OCI-M2 (cell line): Measurements from ENCODE around the gene UBR3.

ENCODE experiments used
- DNase-seq: peaks from one replicate; lab custom pipeline; 2025; ENCODE audit not compliant: unreplicated experiment; lab: John Stamatoyannopoulos, UW

UBR3 gene

DNA sequence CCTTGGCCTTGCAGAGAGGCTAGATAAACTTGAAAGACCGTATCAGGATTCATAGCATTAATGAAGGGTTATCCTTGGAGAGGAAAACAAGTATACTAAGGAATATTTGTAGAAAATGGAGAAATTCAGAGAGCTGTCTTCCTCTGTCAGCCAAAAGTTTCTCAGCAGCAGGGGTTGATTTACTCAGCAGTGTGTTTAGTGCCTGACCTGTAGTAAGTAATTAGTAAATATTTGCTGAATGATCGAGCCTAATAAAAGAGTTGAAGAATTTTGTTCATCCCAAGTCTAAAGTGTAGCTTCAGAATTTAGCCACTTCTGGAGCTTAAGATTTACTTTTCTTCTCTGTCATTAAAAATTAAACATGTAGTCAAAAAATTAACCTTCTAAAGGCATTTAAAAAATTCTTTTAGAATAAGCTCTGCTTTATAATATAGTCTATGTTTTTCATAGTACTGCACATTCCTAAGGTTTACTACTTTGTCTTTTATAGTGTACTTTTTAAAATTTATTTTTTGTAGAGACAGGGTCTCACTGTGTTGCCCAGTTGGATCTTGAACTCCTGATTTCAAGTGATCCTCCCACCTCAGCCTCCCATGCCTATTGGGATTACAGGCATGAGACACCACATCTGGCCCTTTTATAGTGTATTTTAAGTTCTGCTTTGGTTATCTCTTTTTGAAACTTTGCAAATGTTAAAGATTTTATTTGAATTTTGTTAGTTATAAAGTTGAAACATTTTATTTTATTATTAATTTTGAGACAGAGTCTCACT is 212.3 kb downstream of the UBR3 start:
- no peak for DNase-seq

DNA sequence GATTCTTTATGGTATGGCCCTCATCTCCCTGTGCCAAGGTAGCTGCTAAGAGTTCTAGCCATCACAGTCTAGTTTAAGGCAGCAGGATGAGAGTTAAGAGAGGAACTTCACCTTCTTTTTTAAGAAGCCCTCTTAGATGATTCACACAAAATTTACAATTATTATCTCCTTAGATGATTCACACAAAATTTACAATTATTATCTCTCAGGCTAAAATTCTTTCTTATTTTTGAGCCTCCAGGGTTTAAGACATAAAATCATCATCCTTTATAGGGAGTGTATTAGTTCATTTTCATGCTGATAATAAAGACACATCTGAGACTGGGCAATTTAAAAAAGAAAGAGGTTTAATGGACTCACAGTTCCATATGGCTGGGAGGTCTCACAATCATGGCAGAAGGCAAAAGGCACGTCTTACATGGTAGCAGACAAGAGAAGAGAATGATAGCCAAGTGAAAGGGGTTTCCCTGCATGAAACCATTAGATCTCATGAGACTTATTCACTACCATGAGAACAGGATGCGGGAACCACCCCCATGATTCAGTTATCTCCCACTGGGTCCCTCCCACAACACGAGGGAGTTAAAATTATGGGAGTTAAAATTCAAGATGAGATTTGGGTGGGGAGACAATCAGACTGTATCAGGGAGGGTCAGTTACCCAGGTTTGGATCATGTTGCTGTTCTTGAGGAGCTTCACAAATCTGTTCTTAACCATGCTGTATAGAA is 217.7 kb downstream of the UBR3 start:
- no peak for DNase-seq

DNA sequence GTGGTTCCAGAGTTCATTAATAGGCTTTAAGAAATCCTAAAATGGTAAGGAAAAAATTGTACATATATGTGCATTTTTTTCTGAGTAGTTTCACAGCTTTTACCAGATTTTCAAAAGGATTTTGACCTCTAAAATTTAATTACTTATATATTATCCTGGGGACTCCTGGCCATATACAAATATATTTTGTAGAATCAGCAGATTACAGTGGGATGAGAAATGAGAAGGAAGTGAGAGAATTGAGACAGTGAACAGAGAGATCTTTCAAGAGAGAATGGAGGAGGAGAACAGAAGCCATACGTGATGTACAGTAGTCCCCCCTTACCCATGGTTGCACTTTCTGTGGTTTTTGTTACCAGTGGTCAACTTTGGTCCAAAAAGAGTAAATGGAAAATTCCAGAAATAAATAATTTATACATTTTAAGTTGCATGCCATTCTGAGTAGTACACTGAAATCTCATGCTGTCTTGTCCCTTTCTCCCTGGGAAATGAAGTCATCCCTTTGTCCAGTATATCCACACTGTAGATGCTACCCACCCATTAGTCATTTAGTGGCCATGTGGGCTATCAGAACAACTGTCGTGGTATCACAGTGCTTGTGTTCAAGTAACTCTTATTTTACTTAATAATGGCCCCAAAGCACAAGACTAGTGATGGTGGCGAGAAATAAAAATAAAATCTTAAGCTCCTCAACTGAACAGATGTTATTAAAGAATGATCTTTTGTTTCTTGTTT is 220.2 kb downstream of the UBR3 start:
- no peak for DNase-seq

DNA sequence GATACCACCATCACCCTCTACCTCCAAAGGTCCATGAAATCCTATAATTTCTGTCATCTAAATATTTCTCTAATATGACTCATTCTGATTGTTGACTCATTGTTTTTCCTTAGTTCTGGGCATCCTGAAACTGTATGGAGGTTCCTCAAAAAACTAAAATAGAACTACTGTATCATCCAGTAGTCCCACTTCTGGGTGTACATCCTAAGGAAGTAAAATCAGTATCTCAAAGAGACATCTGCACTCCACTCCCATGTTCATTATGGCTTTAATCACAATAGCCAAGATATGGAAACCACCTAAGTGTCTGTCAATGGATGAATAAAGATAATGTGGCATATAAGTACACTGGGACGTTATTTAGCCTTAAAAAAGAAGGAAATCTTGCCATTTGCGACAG is 224.9 kb downstream of the UBR3 start:
- peak; percentile 55 for DNase-seq

DNA sequence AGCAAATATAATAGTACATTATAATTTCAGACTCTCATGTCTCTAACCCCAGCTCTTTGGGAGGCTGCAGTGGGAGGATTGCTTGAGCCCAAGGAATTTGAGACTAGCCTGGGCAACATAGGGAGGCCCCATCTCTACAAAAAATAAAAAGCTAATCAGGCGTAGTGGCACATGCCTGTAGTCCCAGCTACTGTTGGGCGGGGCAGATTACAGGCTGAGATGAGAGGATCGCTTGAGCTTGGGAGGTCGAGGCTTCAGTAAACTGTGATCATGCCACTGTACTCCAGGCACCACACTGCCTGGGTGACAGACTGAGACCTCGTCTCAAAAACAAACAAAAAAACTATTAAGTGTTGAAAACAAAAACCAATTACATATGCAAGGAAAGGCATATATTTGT is 227.7 kb downstream of the UBR3 start:
- no peak for DNase-seq

DNA sequence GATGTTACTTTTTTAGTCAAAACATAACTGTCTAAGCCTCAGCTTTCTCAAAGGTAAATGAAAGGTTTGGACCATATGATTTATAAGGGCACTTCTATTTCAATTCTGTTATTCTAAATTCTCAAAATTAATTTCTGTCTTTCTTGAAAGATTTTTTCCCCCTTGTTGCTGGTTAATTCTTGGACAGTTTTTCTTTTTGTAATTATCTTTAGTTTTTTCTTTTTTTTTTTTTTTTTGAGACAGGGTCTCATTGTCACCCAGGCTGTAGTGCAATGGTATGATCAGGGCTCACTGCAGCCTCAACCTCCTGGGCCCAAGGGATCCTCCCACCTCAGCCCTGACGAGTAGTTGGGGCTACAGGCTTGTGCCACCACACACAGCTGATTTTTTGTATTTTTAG is 229.6 kb downstream of the UBR3 start:
- DNase-seq, result no peak

DNA sequence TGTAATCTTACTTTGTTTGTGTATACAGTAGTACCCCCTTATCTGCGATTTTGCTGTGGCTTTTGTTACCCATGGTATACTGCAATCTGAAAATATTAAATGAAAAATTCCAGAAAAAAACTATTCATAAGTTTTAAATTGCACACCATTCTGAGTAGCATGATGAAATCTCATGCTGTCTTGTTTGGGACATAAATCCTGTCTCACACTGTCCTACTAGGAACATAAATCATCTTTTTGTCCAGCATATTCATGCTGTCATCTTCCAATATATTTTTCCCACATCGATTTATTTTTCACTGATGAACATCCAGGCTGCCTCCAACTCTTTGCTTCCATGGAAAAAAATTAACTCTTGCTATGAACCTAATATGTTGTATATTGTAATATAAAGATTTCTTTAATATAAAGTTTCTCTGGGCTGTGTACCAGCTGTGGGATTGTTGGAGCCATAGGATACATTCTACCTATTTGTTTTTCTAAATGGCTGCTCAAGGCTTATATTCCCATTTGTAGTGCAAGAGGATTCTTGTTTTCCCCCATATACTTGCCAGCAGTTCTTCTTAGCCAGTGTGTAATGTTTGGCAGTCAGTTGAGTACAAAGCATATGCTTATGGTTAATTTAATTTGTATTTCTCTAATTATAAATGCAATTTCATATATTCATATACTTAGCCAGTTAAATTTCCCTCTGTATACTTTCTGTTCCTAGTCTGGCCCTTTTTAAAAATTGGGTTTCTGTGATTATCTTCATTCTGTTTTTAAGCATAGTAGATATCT is 236.4 kb downstream of the UBR3 start:
- no peak for DNase-seq

DNA sequence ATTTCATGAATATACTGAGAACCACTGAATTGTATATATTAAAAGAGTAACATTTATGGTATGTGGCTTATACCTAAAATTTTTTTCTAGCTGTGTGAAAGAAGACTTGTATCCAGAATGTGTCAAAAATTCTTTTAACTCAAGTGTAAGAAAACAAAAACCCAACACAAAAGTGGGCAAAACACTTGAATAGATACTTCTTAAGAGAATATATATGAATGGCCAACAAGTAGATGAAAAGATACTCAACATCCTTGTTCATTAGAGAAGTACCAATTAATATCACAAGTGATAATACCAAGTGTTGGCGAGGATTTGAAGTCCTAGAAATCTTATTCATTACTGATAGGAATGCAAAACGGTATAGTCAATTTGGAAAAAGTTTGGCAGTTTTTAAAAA is 243.5 kb downstream of the UBR3 start:
- no peak for DNase-seq

DNA sequence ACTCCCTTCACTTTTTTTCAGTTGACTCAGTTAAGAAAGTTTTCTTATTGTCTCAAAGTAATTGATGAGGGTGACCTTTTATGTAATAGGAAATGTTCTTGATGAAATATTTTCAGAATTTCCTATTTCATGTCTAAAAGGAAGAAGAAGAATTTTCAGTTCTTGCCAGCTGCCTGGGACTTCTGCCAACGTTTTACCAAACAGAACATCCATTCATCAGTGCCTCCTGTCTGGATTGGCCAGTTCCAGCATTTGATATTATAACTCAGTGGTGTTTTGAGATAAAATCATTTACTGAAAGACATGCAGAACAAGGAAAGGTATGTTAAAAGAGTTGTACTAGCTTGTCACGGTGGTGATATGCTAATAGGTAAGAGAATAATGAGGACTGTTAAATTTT is 246.0 kb downstream of the UBR3 start:
- DNase-seq, result no peak

DNA sequence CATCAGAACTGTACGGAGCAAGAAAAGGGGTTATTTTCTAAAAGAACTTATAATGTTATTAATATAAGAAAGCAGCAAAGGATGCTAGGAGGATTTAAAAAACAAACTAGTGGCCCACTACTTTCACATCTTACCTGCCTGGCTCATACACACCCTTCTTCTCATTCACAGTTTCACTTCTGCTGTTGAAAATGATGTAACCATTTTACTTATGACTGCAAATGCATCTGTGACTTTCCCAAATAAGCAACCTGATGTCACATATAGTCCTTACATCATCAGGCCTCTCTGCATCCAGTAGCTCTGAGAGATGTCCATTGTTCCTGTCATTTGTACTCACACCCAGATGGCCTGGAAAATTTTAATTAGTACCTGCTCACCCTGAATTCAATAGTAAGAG is 248.9 kb downstream of the UBR3 start:
- no peak for DNase-seq

DNA sequence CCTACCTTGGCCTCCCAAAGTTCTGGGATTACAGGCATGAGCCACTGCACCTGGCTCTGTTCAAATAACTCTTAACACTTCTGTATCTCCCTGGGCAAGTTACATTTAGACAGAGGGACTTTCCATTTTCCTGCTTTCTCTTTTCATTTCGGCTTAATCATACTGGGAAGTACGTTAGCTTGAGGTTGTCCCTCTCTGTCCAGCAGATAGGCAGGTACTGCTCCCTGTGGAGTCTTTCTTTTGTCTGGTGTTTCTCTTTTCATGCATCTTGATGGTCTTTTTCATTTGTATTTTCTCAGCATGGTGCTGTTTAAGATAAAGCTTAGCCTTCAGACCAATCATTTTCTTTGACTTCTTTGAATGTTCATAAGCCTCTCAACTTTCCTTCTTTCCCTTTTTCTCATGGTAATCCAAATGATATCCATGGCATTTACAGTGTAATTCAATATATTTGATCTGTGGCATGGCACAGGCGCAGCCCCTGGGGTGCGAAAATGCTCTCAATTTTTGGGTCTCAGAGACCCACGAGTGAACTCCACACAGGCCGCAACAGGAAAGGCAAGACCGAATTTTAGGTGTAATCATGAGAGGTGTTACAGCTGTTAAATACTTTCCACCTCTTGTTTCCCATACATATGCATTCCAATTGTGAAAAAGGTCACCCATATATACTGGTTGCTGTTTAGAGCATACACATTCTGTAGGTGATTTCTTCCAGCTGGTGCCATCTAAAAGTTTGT is 250.7 kb downstream of the UBR3 start:
- DNase-seq, result no peak

DNA sequence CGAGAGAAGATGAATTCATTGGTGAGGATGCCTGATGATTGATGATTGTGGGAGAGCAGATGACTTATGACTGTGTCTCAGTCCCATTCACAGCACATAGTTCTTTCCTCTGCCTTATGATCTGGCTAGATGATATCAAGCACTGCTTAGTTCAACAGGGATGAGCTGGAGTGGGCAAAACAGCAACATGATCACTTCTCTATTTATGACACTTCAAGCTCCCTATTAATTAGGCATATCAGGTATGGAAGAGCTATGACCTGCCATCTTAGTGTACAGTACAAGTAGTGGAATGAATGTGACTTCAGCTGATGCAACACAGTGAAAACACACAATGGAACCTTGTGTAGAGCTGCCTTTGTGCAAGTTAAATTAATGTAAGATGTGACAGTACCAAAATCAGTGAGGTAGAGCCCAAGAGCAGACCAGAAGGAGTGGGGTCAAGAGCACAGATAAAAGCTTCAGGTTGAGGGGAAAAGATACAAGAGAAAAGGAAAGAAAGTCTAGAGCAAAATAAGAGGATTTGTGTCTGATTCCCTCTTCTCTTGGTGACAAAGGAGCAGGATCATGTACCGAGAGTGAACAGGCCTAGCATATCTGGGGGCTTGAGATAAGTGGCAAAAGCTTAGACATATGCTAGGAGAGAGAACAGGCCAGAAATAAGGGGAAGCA is 257.7 kb downstream of the UBR3 start:
- DNase-seq, result peak; percentile 49

DNA sequence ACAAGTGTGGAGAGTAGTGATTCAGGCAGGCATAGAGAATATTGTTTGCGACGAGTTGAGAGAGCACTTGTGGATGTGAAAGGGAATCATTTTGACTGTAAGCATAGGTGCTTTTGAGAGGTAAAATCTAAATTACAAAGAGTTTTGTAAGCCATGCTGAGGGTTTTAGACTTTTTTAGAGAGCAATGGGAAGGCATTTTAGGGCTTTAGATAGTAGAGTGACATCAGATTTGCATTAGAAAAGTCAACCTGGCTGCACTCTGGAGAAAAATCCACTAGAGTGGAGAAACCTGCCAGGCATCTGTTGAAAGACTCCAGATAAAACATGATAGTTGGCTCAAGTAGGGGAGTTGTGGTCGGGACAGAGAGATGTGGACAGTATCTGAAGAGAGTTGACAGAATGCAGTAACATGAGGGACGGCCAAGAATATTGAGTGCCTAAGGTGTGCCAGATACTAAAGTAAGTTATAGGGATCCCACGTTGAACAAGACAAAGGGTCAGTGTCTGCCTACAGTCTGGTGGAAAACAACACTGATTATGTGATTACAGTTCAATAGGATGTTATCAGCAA is 258.9 kb downstream of the UBR3 start:
- no peak for DNase-seq

DNA sequence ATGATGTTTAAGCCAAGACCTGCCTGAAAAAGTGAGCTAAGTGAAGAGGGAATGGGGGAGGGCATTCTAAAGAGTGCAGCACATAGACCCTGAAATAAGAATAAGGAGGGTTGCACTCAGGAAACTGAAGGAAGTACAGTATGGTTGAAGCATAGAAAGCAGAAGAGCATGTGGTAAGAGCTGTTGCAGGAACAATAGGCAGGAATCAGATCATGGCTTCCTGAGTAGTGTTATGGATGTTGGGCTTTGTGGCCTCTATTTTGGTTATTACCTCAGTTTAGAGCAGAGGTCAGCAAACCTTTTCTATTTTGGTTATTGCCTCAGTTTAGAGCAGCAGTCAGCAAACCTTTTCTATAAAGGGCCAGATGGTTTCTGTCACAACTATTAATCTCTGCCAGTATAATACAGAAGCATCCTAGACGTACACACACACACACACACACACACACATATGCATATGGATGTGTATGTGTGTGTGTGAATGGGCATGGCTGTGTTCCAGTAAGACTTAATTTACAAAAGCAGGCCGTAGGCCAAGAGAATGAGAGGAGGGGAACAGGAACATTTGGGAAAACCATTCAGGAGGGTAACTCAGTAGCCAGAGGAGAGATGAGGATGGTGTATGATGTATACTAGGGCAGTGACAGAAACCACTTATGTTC is 259.6 kb downstream of the UBR3 start:
- DNase-seq, result no peak

DNA sequence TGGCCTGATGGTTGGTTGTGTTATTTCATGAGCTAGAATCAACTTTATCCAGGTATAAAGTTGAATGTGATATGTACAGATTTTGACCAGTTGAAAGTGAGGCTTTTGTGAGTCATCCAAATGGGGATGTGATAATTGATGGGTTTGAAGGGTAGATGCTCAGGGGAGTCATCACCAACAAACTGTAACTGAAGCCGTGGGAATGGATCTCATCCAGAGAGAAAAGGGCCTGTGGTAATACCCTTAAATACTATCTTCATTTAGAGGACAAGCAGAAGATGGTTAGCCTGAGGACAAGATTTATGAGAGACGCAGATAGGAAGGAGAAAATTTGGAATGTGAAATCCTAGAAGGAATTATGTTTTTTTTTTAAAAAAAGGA is 260.1 kb downstream of the UBR3 start:
- DNase-seq, result no peak

DNA sequence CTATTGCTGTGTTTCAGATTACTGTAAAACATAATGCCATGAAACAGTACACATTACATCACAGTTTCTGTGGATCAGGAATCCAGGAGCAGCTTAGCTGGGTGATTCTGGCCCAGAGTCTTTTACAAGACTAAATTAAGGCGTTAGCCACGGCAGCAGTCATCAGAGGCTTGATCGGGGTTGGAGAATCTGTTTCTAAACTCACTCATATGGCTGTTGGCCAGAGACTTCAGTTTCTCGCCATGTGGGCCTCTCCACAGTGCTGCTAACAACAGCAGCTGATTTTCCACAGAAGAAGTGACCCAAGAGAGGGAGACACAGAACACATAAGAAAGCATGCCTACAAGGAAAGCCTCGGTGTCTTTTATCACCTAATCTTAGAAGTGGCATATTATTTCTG is 261.5 kb downstream of the UBR3 start:
- DNase-seq, result no peak

DNA sequence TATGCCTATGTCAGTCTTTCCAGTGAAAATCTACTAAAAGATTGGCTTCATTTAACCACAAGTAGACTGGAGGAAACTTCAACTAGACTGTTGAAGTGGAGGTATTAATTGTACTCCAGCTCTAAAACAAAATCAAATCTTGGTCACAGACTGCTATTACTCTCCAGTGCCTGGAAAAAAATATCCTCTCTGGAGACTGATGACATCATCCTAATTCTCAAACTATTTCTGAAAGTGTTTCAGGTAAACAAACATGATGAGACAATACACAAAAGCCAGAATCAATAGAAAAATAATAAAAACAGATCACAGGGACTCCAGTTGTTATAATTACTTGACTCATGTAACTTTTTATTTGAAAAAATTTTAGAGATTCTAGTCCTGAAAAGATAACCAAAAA is 263.0 kb downstream of the UBR3 start:
- no peak for DNase-seq

DNA sequence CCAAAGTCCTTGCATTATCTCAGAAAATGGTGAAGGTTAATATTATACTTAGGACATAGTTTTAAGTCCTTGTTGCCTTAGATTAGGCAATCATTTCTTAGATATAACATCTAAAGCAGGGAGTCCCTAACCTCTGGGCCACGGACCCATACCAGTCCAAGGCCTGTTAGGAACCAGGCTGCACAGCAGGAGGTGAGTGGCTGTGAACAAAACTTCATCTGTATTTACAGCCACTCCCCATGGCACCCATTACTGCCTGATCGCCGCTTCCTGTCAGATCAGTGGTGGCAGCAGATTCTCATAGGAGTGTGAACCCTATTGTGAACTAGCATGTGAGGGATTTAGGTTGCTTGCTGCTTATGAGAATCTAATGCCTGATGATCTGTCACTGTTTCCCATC is 264.2 kb downstream of the UBR3 start:
- DNase-seq, result no peak

DNA sequence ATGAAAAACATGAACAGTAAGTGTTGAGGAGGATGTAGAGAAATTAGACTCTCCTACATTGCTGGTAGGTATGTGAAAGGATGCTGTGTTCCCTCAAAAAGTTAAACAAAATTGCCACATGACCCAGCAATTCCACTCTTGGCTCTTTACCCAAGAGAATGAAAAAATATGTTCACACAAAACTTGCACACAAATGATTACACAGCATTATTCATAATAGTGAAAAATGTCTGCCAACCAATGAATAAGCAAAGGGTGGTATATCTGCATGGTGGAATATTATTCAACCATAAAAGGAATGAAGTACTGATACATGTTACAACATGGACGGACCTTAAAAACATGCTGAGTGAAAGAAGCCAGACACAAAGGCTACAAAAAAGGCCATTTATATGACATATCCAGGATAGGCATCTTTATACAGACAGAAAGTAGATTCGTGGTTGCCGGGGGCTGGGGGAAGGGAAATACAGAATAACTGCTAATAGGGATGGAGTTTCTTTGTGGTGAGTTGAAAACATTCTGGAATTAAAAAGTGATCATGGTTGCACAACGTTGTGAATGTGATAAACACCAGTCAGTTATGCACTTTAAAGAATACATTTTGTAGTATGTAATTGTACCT is 265.3 kb downstream of the UBR3 start:
- no peak for DNase-seq
